ENCODE measurements around the gene MRPL52. TPM values are rescaled to one million over a fixed set of nuclear protein-coding genes. Genes with fewer than 3 reads are reported as not detected.

Gene MRPL52
- total RNA-seq (10 to 100 TPM; 58.0 to 68.3 TPM), polyA plus RNA-seq (100 to 1,000 TPM in 1 of 2 donors, 10 to 100 TPM in 1; 97.4 to 164 TPM)

DNA sequence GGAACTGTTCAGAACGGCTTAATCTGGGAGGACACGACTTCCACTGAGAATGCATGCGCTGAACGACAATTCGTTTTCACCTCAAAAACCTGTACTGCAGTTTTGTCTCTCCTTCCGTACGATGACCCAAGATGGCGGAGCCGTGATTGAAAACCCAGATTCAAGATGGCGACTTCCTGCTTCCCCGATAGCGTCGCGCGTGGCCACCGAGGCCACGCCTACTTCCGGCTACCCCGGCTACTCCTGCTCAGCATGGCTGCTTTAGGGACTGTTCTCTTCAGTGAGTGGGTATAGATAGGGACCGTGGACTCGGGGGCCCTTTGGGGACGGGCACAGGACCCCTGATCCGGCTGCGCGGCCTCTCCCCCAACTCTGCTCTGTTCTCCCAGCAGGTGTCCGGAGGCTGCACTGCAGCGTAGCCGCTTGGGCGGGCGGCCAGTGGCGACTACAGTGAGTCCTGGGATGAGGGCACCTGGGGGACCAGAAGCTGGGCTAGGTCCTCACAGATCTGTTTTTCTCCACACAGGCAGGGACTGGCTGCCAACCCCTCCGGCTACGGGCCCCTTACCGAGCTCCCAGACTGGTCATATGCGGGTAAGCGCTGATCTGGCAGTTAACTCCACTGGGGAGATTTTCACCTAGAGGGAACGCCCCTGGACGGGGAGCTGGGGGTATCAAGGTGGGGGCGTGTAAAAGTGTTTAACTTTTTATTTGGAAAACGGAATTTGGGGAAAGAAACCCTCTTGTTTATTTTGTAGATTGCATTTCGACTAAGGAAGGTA, at the start of gene MRPL52:
Gene MRPL52, plus strand, starts transcription at position 227 of the 782 bp plus-strand sequence. Its CDS starts 26 bp downstream, at position 253.
- intact Hi-C loops (cut with micrococcal nuclease): loop anchor here (1.0 to 5.0 kb wide), 7 partner anchors 41 to 259 kb away; partner anchors contain the start of genes DAD1, LRP10, OXA1L and PRMT5
- Mint-ChIP-seq H3K36me3 (peaks cover 15 to 27% of the 10 kb centered on the region in 2 donors), H3K4me1 (peaks cover 17 to 32% (median 24%) of the 10 kb centered on the region in 4 donors), H3K27ac (peak within 1 kb of the TSS; percentile 96 to 99 (median 98)), H3K9me3 (peaks cover 0 to 3% (median 0%) of the 10 kb centered on the region in 8 donors), H3K27me3 (peaks cover 0 to 1% of the 10 kb centered on the region in 2 donors), H3K4me3 (peak within 1 kb of the TSS; percentile 91 to 96 (median 92))
- Histone ChIP-seq H3K27ac (ENCODE audit: low read depth, low read length) (peak within 1 kb of the TSS; percentile 85), H3K36me3 (ENCODE audit: insufficient read depth, low read length) (peaks cover 7% of the 10 kb centered on the region), H3K27me3 (ENCODE audit: insufficient read depth, low read length) (no peaks in the 10 kb centered on the region), H3K4me1 (ENCODE audit: insufficient read depth, low read length) (peaks cover 18% of the 10 kb centered on the region), H3K9me3 (ENCODE audit: control insufficient read depth in 1 of 2, low read length in 2 of 2) (no peaks in the 10 kb centered on the region), H3K4me3 (ENCODE audit: low read length in 2 of 2) (peak within 1 kb of the TSS; percentile 80 to 85)
- ChIA-PET CTCF (ENCODE audit: partially characterized antibody) (interaction anchor here (0.8 to 13.9 kb wide), 11 partner anchors 11 to 259 kb away, joined by 3 to 403 read pairs (median 4); partner anchors contain the start of genes CDH24, DAD1 and RBM23), POLR2A (ENCODE audit: partially characterized antibody) (interaction anchor here (0.7 to 2.5 kb wide), 22 partner anchors 10 to 273 kb away, joined by 3 to 19 read pairs (median 4); partner anchors contain the start of genes ACIN1, C14orf119, DAD1 and HAUS4)
- peak; percentile 86 to 93 (median 88) for DNase-seq

DNA sequence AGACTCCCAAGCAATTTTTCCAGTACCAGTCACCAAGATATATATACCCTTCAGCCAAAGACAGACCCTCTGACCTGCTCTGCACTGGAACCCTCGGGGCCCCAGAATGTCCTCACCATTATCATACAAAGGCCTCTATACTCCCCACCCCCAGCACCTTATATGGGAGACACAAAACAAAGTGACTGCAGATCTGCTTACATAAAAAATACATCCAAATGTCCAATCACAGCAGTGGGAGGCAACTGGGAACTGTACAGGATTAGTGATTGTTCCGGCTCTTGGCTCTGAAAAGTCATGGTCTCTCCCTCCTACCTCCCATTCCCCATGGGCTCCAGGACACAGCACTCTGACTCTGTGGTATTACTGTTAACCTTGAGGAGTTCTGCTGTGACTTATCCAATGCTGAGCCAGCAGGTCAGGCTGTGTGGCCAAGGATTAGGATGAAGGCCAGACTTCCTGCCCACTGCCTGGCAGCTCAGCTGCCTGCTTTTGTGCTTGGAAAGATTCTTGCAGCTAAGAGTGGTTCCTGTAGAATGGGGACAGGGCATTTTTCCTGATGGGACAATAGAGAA, 49.5 kb upstream of the MRPL52 start:
- ChIA-PET CTCF (ENCODE audit: partially characterized antibody) (no interaction called here), POLR2A (ENCODE audit: partially characterized antibody) (no interaction called here)
- Histone ChIP-seq H3K4me1 (ENCODE audit: insufficient read depth, low read length) (no peaks in the 10 kb centered on the region), H3K27me3 (ENCODE audit: insufficient read depth, low read length) (no peaks in the 10 kb centered on the region), H3K4me3 (ENCODE audit: low read length in 2 of 2) (no peak overlapping the region), H3K36me3 (ENCODE audit: insufficient read depth, low read length) (no peaks in the 10 kb centered on the region), H3K9me3 (ENCODE audit: control insufficient read depth in 1 of 2, low read length in 2 of 2) (no peaks in the 10 kb centered on the region), H3K27ac (ENCODE audit: low read depth, low read length) (no peak overlapping the region)
- no peak for DNase-seq
- Mint-ChIP-seq H3K4me3 (no peak overlapping the region), H3K9me3 (peaks cover 0 to 2% (median 0%) of the 10 kb centered on the region in 8 donors), H3K27me3 (no peaks in the 10 kb centered on the region), H3K27ac (no peak overlapping the region), H3K4me1 (peaks cover 0 to 1% (median 0%) of the 10 kb centered on the region in 4 donors), H3K36me3 (peaks cover 2 to 3% of the 10 kb centered on the region in 2 donors)
- intact Hi-C loops (cut with micrococcal nuclease): no loop called here

DNA sequence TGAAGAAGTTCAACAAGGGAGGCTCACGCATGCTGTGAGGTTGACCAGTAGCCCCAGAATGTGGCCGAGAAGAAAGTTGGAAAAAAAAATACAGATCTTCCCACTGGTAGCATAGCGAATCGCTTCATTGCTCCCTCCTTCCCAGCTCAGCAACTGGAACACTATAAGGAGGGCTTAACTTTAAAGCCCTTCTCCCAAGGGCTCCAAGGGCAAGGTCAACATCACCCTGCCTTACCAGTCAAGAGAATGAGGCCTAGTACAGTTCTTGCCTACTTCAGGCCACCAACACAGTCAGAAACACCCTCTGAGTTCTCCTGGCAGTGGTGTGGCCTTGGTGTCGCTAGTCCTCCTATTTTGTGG, 48.8 kb upstream of the MRPL52 start:
- Histone ChIP-seq H3K27me3 (ENCODE audit: insufficient read depth, low read length) (no peaks in the 10 kb centered on the region), H3K4me1 (ENCODE audit: insufficient read depth, low read length) (no peaks in the 10 kb centered on the region), H3K9me3 (ENCODE audit: control insufficient read depth in 1 of 2, low read length in 2 of 2) (no peaks in the 10 kb centered on the region), H3K36me3 (ENCODE audit: insufficient read depth, low read length) (no peaks in the 10 kb centered on the region), H3K4me3 (ENCODE audit: low read length in 2 of 2) (no peak overlapping the region), H3K27ac (ENCODE audit: low read depth, low read length) (no peak overlapping the region)
- Mint-ChIP-seq H3K4me3 (no peak overlapping the region), H3K4me1 (peaks cover 0 to 1% (median 0%) of the 10 kb centered on the region in 4 donors), H3K27ac (no peak overlapping the region), H3K36me3 (no peaks in the 10 kb centered on the region), H3K27me3 (no peaks in the 10 kb centered on the region), H3K9me3 (peaks cover 0 to 2% (median 0%) of the 10 kb centered on the region in 8 donors)
- DNase-seq: no peak
- POLR2A ChIA-PET (ENCODE audit: partially characterized antibody): no interaction called here
- CTCF ChIA-PET (ENCODE audit: partially characterized antibody): no interaction called here
- intact Hi-C loops (cut with micrococcal nuclease): no loop called here

DNA sequence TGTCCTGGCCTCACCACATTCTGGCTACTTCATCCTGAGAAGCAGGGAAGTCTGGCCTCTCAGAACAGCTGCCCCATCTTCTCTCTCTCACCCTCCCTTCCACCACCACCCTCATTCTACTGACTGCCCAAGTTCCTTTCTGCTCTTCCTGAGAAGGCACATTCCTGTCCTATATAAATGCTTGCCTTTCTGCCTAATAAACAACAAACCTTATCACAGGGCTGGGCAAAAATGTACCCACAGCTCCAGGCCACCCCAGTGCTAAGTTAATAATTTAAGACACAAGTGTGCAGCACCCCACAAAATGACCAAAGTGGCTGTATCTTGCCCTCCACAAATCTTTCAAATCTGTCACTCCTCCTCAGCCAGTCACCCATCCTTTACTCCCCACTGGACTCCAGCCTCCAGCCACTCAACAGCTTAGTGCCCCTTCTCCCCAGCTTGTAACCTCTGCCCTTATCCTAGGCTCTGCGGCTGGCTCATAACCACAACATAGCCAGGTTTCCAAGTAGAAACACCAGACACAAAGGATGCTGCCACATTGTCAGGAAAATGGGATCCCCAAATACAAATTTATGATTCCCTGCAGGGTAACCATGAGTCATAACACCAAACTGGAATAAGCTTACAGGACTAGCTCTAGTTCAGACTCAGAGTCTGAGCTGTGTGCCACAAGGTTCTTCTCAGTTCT, 48.2 kb upstream of the MRPL52 start:
- intact Hi-C loops (cut with micrococcal nuclease): no loop called here
- peak overlapping the region in 3 of 7 donors; percentile 42 to 62 (median 60) for H3K27ac Mint-ChIP-seq
- Histone ChIP-seq H3K4me3 (ENCODE audit: low read length in 2 of 2) (no peak overlapping the region), H3K9me3 (ENCODE audit: control insufficient read depth in 1 of 2, low read length in 2 of 2) (no peaks in the 10 kb centered on the region), H3K27ac (ENCODE audit: low read depth, low read length) (no peak overlapping the region), H3K4me1 (ENCODE audit: insufficient read depth, low read length) (no peaks in the 10 kb centered on the region), H3K36me3 (ENCODE audit: insufficient read depth, low read length) (no peaks in the 10 kb centered on the region), H3K27me3 (ENCODE audit: insufficient read depth, low read length) (no peaks in the 10 kb centered on the region)
- peak overlapping the region in 1 of 8 donors; percentile 60 for H3K4me3 Mint-ChIP-seq
- no peak for DNase-seq
- H3K9me3 Mint-ChIP-seq: peaks cover 0 to 2% (median 0%) of the 10 kb centered on the region in 8 donors
- H3K4me1 Mint-ChIP-seq: no peaks in the 10 kb centered on the region
- H3K36me3 Mint-ChIP-seq: no peaks in the 10 kb centered on the region
- ChIA-PET CTCF (ENCODE audit: partially characterized antibody) (no interaction called here), POLR2A (ENCODE audit: partially characterized antibody) (interaction anchor here (0.6 to 1.5 kb wide), 2 partner anchors 16 to 276 kb away, joined by 3 read pairs; no protein-coding TSS in a partner anchor)
- peaks cover 0 to 2% of the 10 kb centered on the region in 2 donors for H3K27me3 Mint-ChIP-seq

DNA sequence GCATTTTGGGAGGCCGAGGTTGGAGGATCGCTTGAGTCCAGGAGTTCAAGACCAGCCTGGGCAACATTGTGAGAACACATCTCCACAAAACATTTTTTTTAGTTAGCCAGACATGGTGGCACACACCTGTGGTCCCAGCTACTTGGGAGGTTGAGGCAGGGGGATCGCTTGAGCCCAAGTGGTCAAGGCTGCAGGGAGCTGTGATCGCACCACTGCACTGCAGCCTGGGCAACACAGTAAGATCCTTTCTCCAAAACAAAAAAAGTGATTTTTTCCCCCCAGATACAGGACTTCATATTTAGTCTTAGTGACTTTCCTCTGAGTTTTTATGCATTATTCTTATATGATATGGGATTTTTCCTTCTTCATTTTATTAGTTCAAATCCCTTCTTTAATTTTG, 43.0 kb upstream of the MRPL52 start:
- Mint-ChIP-seq H3K4me3 (no peak overlapping the region), H3K27me3 (peaks cover 0 to 3% of the 10 kb centered on the region in 2 donors), H3K36me3 (no peaks in the 10 kb centered on the region), H3K27ac (no peak overlapping the region), H3K9me3 (no peaks in the 10 kb centered on the region), H3K4me1 (peaks cover 0 to 2% (median 0%) of the 10 kb centered on the region in 4 donors)
- no peaks in the 10 kb centered on the region for H3K27me3 ChIP-seq (ENCODE audit: insufficient read depth, low read length)
- ChIA-PET CTCF (ENCODE audit: partially characterized antibody) (no interaction called here), POLR2A (ENCODE audit: partially characterized antibody) (no interaction called here)
- H3K4me3 ChIP-seq (ENCODE audit: low read length in 2 of 2): no peak overlapping the region
- intact Hi-C loops (cut with micrococcal nuclease): no loop called here
- no peaks in the 10 kb centered on the region for H3K36me3 ChIP-seq (ENCODE audit: insufficient read depth, low read length)
- DNase-seq: no peak
- no peaks in the 10 kb centered on the region for H3K9me3 ChIP-seq (ENCODE audit: control insufficient read depth in 1 of 2, low read length in 2 of 2)
- no peak overlapping the region for H3K27ac ChIP-seq (ENCODE audit: low read depth, low read length)
- no peaks in the 10 kb centered on the region for H3K4me1 ChIP-seq (ENCODE audit: insufficient read depth, low read length)

DNA sequence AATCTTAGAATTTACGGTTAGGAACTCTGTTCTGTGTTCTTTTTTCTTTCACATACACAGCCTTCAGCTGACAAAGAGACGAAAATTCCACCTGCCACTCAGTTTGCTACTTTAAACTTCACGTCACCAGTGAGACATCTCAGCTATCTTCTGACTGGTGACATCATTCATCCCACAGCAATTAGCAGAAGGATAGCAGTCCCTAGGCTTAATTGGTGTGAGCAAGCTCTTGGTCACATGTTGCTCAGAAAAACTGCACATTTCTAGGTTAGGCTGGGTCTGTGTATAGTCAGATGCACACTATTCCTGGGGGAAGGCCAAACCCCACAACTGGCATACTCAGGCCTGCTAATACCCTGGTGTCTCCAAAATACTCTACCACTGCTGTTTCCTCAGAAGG, 38.4 kb upstream of the MRPL52 start:
- no peak overlapping the region for H3K4me3 ChIP-seq (ENCODE audit: low read length in 2 of 2)
- H3K9me3 ChIP-seq (ENCODE audit: control insufficient read depth in 1 of 2, low read length in 2 of 2): no peaks in the 10 kb centered on the region
- no peaks in the 10 kb centered on the region for H3K27me3 ChIP-seq (ENCODE audit: insufficient read depth, low read length)
- Mint-ChIP-seq H3K4me1 (peaks cover 0 to 2% (median 0%) of the 10 kb centered on the region in 4 donors), H3K9me3 (peaks cover 0 to 3% (median 0%) of the 10 kb centered on the region in 8 donors), H3K27me3 (peaks cover 9 to 12% of the 10 kb centered on the region in 2 donors), H3K27ac (no peak overlapping the region), H3K4me3 (no peak overlapping the region), H3K36me3 (no peaks in the 10 kb centered on the region)
- CTCF ChIA-PET (ENCODE audit: partially characterized antibody): no interaction called here
- intact Hi-C loops (cut with micrococcal nuclease): no loop called here
- DNase-seq: no peak
- H3K4me1 ChIP-seq (ENCODE audit: insufficient read depth, low read length): no peaks in the 10 kb centered on the region
- H3K27ac ChIP-seq (ENCODE audit: low read depth, low read length): no peak overlapping the region
- H3K36me3 ChIP-seq (ENCODE audit: insufficient read depth, low read length): no peaks in the 10 kb centered on the region
- POLR2A ChIA-PET (ENCODE audit: partially characterized antibody): no interaction called here

DNA sequence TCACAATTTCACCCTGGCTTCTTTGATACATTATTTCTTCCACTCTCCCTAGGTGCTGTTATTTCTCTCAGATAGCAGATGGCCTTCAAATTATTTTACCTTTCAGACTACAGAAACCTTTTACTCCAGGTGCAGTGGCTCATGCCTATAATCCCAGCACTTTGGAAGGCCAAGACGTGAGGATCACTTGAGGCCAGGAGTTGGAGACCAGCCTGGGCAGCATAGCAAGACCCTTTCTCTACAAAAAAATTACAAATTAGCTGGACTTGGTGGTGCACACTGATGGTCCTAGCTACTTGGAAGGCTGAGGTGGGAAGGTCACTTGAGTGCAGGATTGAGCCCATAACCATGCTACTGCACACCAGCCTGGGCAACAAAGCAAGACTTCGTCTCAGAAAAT, 37.5 kb upstream of the MRPL52 start:
- no peaks in the 10 kb centered on the region for H3K9me3 ChIP-seq (ENCODE audit: control insufficient read depth in 1 of 2, low read length in 2 of 2)
- no peaks in the 10 kb centered on the region for H3K4me1 ChIP-seq (ENCODE audit: insufficient read depth, low read length)
- Mint-ChIP-seq H3K27me3 (peaks cover 13 to 16% of the 10 kb centered on the region in 2 donors), H3K4me1 (peaks cover 0 to 2% (median 0%) of the 10 kb centered on the region in 4 donors), H3K36me3 (no peaks in the 10 kb centered on the region), H3K4me3 (no peak overlapping the region), H3K9me3 (peaks cover 0 to 3% (median 0%) of the 10 kb centered on the region in 8 donors), H3K27ac (no peak overlapping the region)
- DNase-seq: no peak
- intact Hi-C loops (cut with micrococcal nuclease): no loop called here
- ChIA-PET POLR2A (ENCODE audit: partially characterized antibody) (no interaction called here), CTCF (ENCODE audit: partially characterized antibody) (interaction anchor here (0.6 kb wide), 1 partner anchor 954 kb away, joined by 3 read pairs; no protein-coding TSS in a partner anchor)
- no peaks in the 10 kb centered on the region for H3K36me3 ChIP-seq (ENCODE audit: insufficient read depth, low read length)
- no peaks in the 10 kb centered on the region for H3K27me3 ChIP-seq (ENCODE audit: insufficient read depth, low read length)
- no peak overlapping the region for H3K4me3 ChIP-seq (ENCODE audit: low read length in 2 of 2)
- no peak overlapping the region for H3K27ac ChIP-seq (ENCODE audit: low read depth, low read length)

All from CD4-positive, alpha-beta memory T cell (primary cell).